Keratinocyte (primary cell): ENCODE measurements around the gene FOXRED2. TPM values are rescaled to one million over a fixed set of nuclear protein-coding genes. Genes with fewer than 3 reads are reported as not detected.

Source experiments
- DNase-seq: peaks from one replicate; pipeline ENCODE4 v3.0.0-alpha.2; 2011; ENCODE audit warnings: low read depth, missing footprints, low spot score
- FAIRE-seq: peaks from 2 replicates; lab custom pipeline; 2011; peaks lifted over from hg19 to GRCh38; lab: Jason Lieb, UNC
- H2AFZ ChIP-seq: 2 replicates; pipeline ENCODE4 v1.6.0; 2012; ENCODE audit warnings: low read length, control low read depth, inconsistent platforms; ENCODE audit not compliant: control insufficient read depth
- H3K27ac ChIP-seq: 2 replicates; pipeline ENCODE4 v1.5.1; 2011; ENCODE audit warnings: low read length; ENCODE audit not compliant: control insufficient read depth, insufficient read depth
- H3K27me3 ChIP-seq: 3 replicates; pipeline ENCODE4 v1.6.0; 2011; ENCODE audit warnings: low read length; ENCODE audit not compliant: control insufficient read depth, insufficient read depth; ENCODE audit errors: extremely low read depth
- H3K36me3 ChIP-seq, 2 experiments: 2 replicates in 1 of 2; 3 replicates in 1 of 2; pipeline ENCODE4 v1.5.1; 2011; ENCODE audit warnings: low read length in 2 of 2, mild to moderate bottlenecking in 1 of 2; ENCODE audit not compliant: control insufficient read depth in 2 of 2, insufficient read depth in 2 of 2; ENCODE audit errors: extremely low read depth in 1 of 2
- H3K4me1 ChIP-seq: 3 replicates; pipeline ENCODE4 v1.5.1; 2011; ENCODE audit warnings: low read length; ENCODE audit not compliant: control insufficient read depth, insufficient read depth; ENCODE audit errors: extremely low read depth
- H3K4me2 ChIP-seq: 3 replicates; pipeline ENCODE4 v1.6.0; 2011; ENCODE audit warnings: low read depth, low read length; ENCODE audit not compliant: control insufficient read depth, insufficient read depth; ENCODE audit errors: extremely low read depth
- H3K4me3 ChIP-seq, 3 experiments: fragments of 200-600 bp in 1 of 3; sonication (generic) in 1 of 3; 2 replicates in 2 of 3; 3 replicates in 1 of 3; pipeline ENCODE4 v1.5.1; 2011 to 2016; ENCODE audit warnings: low read length in 3 of 3, mild to moderate bottlenecking in 3 of 3, control low read depth in 2 of 3, inconsistent platforms in 1 of 3, low read depth in 1 of 3, mixed read lengths in 1 of 3, mixed run types in 1 of 3, moderate library complexity in 1 of 3; ENCODE audit not compliant: control insufficient read depth in 2 of 3, insufficient read depth in 2 of 3; ENCODE audit errors: extremely low read depth in 1 of 3
- H3K79me2 ChIP-seq: 2 replicates; pipeline ENCODE4 v1.6.0; 2012; ENCODE audit warnings: low read length; ENCODE audit not compliant: control insufficient read depth, insufficient read depth
- H3K9ac ChIP-seq: 3 replicates; pipeline ENCODE4 v1.6.0; 2011; ENCODE audit warnings: low read length; ENCODE audit not compliant: control insufficient read depth, insufficient read depth; ENCODE audit errors: extremely low read depth
- H3K9me1 ChIP-seq: 3 replicates; pipeline ENCODE4 v1.6.0; 2011; ENCODE audit warnings: low read length; ENCODE audit not compliant: control insufficient read depth, insufficient read depth; ENCODE audit errors: extremely low read depth
- H3K9me3 ChIP-seq: 2 replicates; pipeline ENCODE4 v1.5.1; 2012; ENCODE audit warnings: low read depth, low read length; ENCODE audit not compliant: control insufficient read depth
- H4K20me1 ChIP-seq: 3 replicates; pipeline ENCODE4 v1.6.0; 2011; ENCODE audit warnings: low read length; ENCODE audit not compliant: control insufficient read depth, insufficient read depth; ENCODE audit errors: extremely low read depth
- EZH2 ChIP-seq: IDR thresholded peaks from one replicate; pipeline ENCODE4 v1.6.1; 2012; ENCODE audit warnings: inconsistent platforms, mild to moderate bottlenecking, low read length, moderate library complexity
- dilution Hi-C: fragments of 300-500 bp; cut with MboI; formaldehyde crosslinking; loops from one replicate; pipeline ENCODE4 v1.7.0; 2020; ENCODE audit warnings: low sequenced_read_pairs; ENCODE audit not compliant: extremely low pct_ligation_motif_present
- polyA plus RNA-seq, 5 experiments: library from polyadenylated mRNA; depleted of rRNA in 3 of 5; stranded (reverse) in 3 of 5; stranded (forward) in 1 of 5; unstranded in 1 of 5; fragments of >200 nt; gene quantifications; 1 replicate in 1 of 5; 2 replicates in 3 of 5; 3 replicates in 1 of 5; pipeline versions ENCODE4 v1.2.1 to v1.2.3, GENCODE V29; 2011 to 2012; ENCODE audit warnings: missing spikeins in 2 of 5, low read depth in 1 of 5, low replicate concordance in 1 of 5
- TF ChIP-seq, protein P1 (sequence below), 3 experiments: IDR thresholded peaks in 1 of 3; conservative IDR thresholded peaks in 1 of 3; optimal IDR thresholded peaks in 1 of 3; 2 replicates in 2 of 3; 3 replicates in 1 of 3; pipeline versions ENCODE3 to v1.5.1; 2011; ENCODE audit warnings: low read length in 3 of 3, mild to moderate bottlenecking in 3 of 3, moderate library complexity in 2 of 3, control low read depth in 1 of 3, inconsistent platforms in 1 of 3; ENCODE audit not compliant: insufficient read depth in 2 of 3; ENCODE audit errors: extremely low read depth in 1 of 3

The FOXRED2 gene
- polyA plus RNA-seq, 1 donor (not counting 4 experiments of a cell fraction or from before 2014, with no cell fraction given): 0.71 TPM

DNA sequence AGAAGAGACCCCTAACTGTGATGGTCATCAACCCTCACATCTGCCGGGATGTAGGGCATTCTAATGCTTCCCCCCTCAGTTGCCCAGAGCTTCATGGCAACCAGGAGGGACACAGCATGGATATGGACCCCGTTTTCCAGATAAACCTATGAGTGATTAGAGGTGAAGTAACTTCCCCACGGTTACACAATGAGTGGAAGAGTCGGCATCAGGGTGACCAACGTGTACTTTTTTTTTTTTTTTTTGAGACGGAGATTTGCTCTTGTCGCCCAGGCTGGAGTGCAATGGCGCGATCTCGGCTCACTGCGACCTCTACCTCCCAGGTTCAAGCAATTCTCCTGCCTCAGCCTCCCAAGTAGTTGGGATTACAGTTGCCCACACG is 50.4 kb downstream of the FOXRED2 start:
- Histone ChIP-seq H3K36me3 (no peaks in the 10 kb centered on the region), H3K9ac (no peak overlapping the region), H2AFZ (no peak overlapping the region), H3K27me3 (no peaks in the 10 kb centered on the region), H3K4me1 (peaks cover 16% of the 10 kb centered on the region), H3K27ac (no peak overlapping the region), H4K20me1 (no peaks in the 10 kb centered on the region), H3K4me2 (no peak overlapping the region), H3K9me3 (no peaks in the 10 kb centered on the region), H3K9me1 (no peaks in the 10 kb centered on the region), H3K79me2 (no peaks in the 10 kb centered on the region), H3K4me3 (no peak overlapping the region)
- dilution Hi-C loops: no loop called here
- no peak for TF ChIP-seq EZH2
- TF ChIP-seq, protein P1, sequence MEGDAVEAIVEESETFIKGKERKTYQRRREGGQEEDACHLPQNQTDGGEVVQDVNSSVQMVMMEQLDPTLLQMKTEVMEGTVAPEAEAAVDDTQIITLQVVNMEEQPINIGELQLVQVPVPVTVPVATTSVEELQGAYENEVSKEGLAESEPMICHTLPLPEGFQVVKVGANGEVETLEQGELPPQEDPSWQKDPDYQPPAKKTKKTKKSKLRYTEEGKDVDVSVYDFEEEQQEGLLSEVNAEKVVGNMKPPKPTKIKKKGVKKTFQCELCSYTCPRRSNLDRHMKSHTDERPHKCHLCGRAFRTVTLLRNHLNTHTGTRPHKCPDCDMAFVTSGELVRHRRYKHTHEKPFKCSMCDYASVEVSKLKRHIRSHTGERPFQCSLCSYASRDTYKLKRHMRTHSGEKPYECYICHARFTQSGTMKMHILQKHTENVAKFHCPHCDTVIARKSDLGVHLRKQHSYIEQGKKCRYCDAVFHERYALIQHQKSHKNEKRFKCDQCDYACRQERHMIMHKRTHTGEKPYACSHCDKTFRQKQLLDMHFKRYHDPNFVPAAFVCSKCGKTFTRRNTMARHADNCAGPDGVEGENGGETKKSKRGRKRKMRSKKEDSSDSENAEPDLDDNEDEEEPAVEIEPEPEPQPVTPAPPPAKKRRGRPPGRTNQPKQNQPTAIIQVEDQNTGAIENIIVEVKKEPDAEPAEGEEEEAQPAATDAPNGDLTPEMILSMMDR (optimal IDR thresholded peaks at IDR 0.05 in 1 of 3, IDR thresholded peaks at IDR 0.05 in 1 of 3, conservative IDR thresholded peaks at IDR 0.05 in 1 of 3; ENCODE audit: extremely low read depth in 1 of 3, insufficient read depth in 2 of 3, low read length in 3 of 3): no peak
- FAIRE-seq: no peak
- DNase-seq: no peak

DNA sequence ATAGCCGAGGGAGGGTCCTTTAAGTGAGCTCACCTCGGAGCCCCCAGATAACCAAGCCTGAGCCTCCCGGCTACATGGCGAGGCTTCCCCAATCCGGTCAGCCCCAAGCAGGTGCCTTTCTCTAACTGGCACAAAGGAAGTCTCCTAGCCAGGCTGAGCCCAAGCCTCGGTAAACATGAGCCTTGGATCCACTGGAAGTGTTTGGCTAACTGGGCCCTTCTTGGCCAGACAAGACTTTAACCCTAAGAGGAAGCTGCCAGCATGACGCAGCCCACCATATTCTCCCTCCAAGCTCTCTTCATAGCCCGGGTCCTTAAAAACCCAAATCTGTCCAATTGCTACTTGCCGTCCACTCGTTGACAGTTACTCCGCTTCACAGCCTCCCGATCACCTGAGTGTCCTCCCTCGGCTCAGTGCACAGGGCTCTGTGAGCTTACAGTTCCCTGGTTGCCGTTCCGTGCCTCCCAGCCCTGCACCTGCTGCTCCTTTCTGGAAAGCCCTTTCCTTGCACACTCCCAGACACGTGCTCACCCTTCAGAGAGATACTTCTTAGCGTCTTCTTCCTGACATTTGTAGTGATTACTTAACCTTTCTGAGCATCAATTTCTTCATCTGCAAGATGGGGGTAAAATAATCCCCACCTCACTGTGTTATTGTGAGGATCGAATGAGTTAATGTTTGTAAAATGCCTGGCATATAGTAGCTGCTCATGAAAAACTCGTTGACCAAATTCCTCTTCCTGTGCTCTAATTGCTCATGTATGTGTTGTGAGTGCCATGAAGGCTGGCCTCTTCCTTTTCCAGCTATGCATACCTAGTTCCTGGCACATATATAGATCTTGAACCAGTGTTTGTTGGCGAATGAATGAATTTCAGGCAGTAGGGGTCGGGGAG is 51.0 kb downstream of the FOXRED2 start:
- Histone ChIP-seq H4K20me1 (no peaks in the 10 kb centered on the region), H3K79me2 (no peaks in the 10 kb centered on the region), H3K27ac (no peak overlapping the region), H3K4me3 (peak overlapping the region in 2 of 3 experiments; percentile 56 to 63), H3K9ac (peak overlapping the region; percentile 52), H3K27me3 (no peaks in the 10 kb centered on the region), H3K36me3 (no peaks in the 10 kb centered on the region), H3K4me1 (peaks cover 17% of the 10 kb centered on the region), H3K4me2 (peak overlapping the region; percentile 72), H2AFZ (no peak overlapping the region), H3K9me1 (no peaks in the 10 kb centered on the region), H3K9me3 (no peaks in the 10 kb centered on the region)
- FAIRE-seq: no peak
- TF ChIP-seq, protein P1 (optimal IDR thresholded peaks at IDR 0.05 in 1 of 3, IDR thresholded peaks at IDR 0.05 in 1 of 3, conservative IDR thresholded peaks at IDR 0.05 in 1 of 3; ENCODE audit: extremely low read depth in 1 of 3, insufficient read depth in 2 of 3, low read length in 3 of 3): no peak
- no peak for TF ChIP-seq EZH2
- dilution Hi-C loops: no loop called here
- DNase-seq: no peak
